Erythroblast (primary cell): ENCODE measurements around the gene KLHL7.

ENCODE experiments used
- GATA1 ChIP-seq: IDR thresholded peaks from 2 replicates; pipeline ENCODE4 v1.6.1; 2011; ENCODE audit warnings: low read depth, mild to moderate bottlenecking, control low read depth, low read length, moderate library complexity
- POLR2A ChIP-seq: IDR thresholded peaks from 2 replicates; pipeline ENCODE4 v1.6.1; 2011; ENCODE audit warnings: mild to moderate bottlenecking, low read length

DNA sequence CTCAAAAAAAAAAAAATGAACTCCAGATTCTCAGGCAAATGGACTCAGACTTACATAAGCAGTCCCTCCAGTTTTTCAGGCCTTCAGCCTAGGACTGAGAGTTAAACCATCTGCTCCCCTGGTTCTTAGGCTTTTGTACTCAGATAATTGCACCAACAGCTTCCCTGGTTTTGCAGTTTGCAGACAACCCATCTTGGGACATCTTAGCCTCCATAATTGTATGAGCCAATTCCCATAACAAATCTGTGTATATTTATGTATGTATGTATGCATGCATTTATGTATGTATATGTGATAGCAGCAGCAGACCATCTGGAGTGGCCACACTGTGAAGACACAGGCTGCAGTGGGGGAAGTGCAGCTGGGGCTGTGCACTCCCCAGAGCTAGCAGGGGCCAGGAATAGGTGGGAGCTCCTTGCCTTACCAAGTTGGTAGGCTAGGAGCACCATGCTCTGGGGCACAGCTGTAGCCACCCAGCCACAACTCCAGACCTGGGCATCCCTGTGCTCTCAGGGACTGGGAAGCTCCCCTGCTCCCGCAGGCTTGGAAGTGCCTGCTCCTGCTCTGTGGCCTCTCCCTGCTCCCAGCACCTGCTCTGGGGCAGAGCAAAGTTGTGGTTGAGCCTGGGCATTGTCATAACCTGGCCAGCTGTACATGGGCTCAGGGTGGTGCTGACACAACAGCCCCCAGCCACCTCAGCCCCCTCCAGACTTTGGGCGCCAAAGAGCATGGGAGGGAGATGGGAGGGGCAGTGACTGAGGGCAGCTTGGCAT is 8.9 kb upstream of the KLHL7 start:
- no peak for TF ChIP-seq POLR2A
- TF ChIP-seq GATA1, result no peak
